ENCODE measurements around the gene MGAT2. TPM values are rescaled to one million over a fixed set of nuclear protein-coding genes. Genes with fewer than 3 reads are reported as not detected.

MGAT2 gene
- total RNA-seq, 1 donor from 2014 or later: 11.3 TPM

GRCh38 chr14:49659526-49660455 is 39.2 kb downstream of the MGAT2 start:
- intact Hi-C loops (cut with DNase I): no loop called here
- Histone ChIP-seq H3K27ac (no peak overlapping the region), H3K4me1 (no peaks in the 10 kb centered on the region), H3K27me3 (no peaks in the 10 kb centered on the region), H3K9me3 (no peaks in the 10 kb centered on the region), H3K36me3 (no peaks in the 10 kb centered on the region), H3K4me3 (no peak overlapping the region)
- TF ChIP-seq POLR2AphosphoS5 (IDR thresholded peaks at IDR 0.05; ENCODE audit: insufficient read depth in 1 of 2, low read depth in 1 of 2) (no peak), CTCF (IDR thresholded peaks at IDR 0.05) (no peak), POLR2A (IDR thresholded peaks at IDR 0.05) (no peak)
- no peak for DNase-seq (ENCODE audit: extremely low spot score in 2 of 2)

- intact Hi-C loops (cut with DNase I): no loop called here
- Histone ChIP-seq H3K4me3 (no peak overlapping the region), H3K4me1 (no peaks in the 10 kb centered on the region), H3K9me3 (no peaks in the 10 kb centered on the region), H3K27me3 (no peaks in the 10 kb centered on the region), H3K36me3 (no peaks in the 10 kb centered on the region), H3K27ac (no peak overlapping the region)
- TF ChIP-seq POLR2AphosphoS5 (IDR thresholded peaks at IDR 0.05; ENCODE audit: insufficient read depth in 1 of 2, low read depth in 1 of 2): no peak
- no peak for TF ChIP-seq CTCF (IDR thresholded peaks at IDR 0.05)
- no peak for TF ChIP-seq POLR2A (IDR thresholded peaks at IDR 0.05)
- DNase-seq (ENCODE audit: extremely low spot score in 2 of 2): no peak
These were observed 49.9 kb downstream of the MGAT2 start for GRCh38 chr14:49670475-49670874.

Small RNAs within 50 kb of the gene (small RNA-seq; reads per million reads assigned to genes)
- gene AL139099.3 (not detected), gene AL139099.4 (not detected), gene RF00019 (not detected)

Other genes starting within 250 kb of the MGAT2 start
- 3,080 TPM for gene RPS29, start 34.4 kb upstream of the MGAT2 start, total RNA-seq
- 3.7 TPM for gene LRR1, start 21.9 kb upstream of the MGAT2 start, total RNA-seq
- 208 TPM for gene RPL36AL, start 173 bp upstream of the MGAT2 start, total RNA-seq
- 7.9 TPM for gene DNAAF2, start 14.4 kb downstream of the MGAT2 start, total RNA-seq
- 4.9 TPM for gene POLE2, start 67.4 kb downstream of the MGAT2 start, total RNA-seq
- gene KLHDC1, start 72.3 kb downstream of the MGAT2 start, total RNA-seq: 4.7 TPM
- 77.8 TPM for gene KLHDC2, start 147.4 kb downstream of the MGAT2 start, total RNA-seq
- gene NEMF, start 232.0 kb downstream of the MGAT2 start, total RNA-seq: 77.8 TPM